ENCODE results near the gene JAM2.
"Not testable (repeated sequence)": the region's sequence is repeated elsewhere in the genome, so short reads cannot be mapped to it uniquely, and the experiment has no call there.

GRCh38 chr21:25625776-25626555, 13.1 kb upstream of the JAM2 start:
- not testable (repeated sequence) for TF ChIP-seq CTCF, POLR2AphosphoS5 (IDR thresholded peaks at IDR 0.05)
